H1 (cell line): ENCODE measurements around the gene IFT81. TPM values are rescaled to one million over a fixed set of nuclear protein-coding genes. Genes with fewer than 3 reads are reported as not detected.

Source experiments
- EP300 ChIP-seq, 2 experiments: IDR thresholded peaks; 1 replicate in 1 of 2; 2 replicates in 1 of 2; pipeline ENCODE4 v1.6.1; 2011 to 2012; ENCODE audit warnings: low read depth in 2 of 2, low read length in 2 of 2, mild to moderate bottlenecking in 2 of 2, borderline replicate concordance in 1 of 2, inconsistent platforms in 1 of 2, moderate library complexity in 1 of 2
- RAD21 ChIP-seq, 2 experiments: IDR thresholded peaks in 1 of 2; conservative IDR thresholded peaks in 1 of 2; 2 replicates each; pipeline ENCODE4 v1.6.1; 2011; ENCODE audit warnings: low read depth in 2 of 2, low read length in 2 of 2, improper control_type of control experiment in 1 of 2, inconsistent platforms in 1 of 2, mild to moderate bottlenecking in 1 of 2, moderate library complexity in 1 of 2
- polyA plus RNA-seq, 7 experiments: library from polyadenylated mRNA; depleted of rRNA in 3 of 7; stranded (reverse) in 5 of 7; unstranded in 2 of 7; fragments of >200 nt in 5 of 7; fragments of 200-250 nt in 2 of 7; gene quantifications; 1 replicate in 5 of 7; 2 replicates in 1 of 7; 4 replicates in 1 of 7; pipeline versions ENCODE4 v1.2.1 to v1.2.3, GENCODE V29; 2011 to 2013; ENCODE audit warnings: missing spikeins in 2 of 7, mixed read lengths in 2 of 7
- total RNA-seq: library from RNA; stranded (reverse); fragmentation: NEBNext Ultra II Directional; extraction: Animal tissue kit (Norgen Biotek cat#: 25700); gene quantifications from 2 replicates; pipeline ENCODE4 v1.2.1, GENCODE V29; 2021

Gene IFT81
- total and polyA plus RNA-seq, 2 of the 8 experiments (the other 6 are each of a cell fraction or from before 2014, with no cell fraction given): 4.1 to 14.5 TPM

- TF ChIP-seq RAD21 (IDR thresholded peaks at IDR 0.05 in 1 of 2, conservative IDR thresholded peaks at IDR 0.05 in 1 of 2; ENCODE audit: low read depth in 2 of 2, low read length in 2 of 2) (no peak; a peak in 1 of 4 replicates), EP300 (IDR thresholded peaks at IDR 0.05; ENCODE audit: borderline replicate concordance in 1 of 2, low read depth in 2 of 2, low read length in 2 of 2) (no peak)
- TF ChIP-seq, all 59 proteins: peak for 0
Measured at GRCh38 chr12:110115675-110116074, 8.5 kb upstream of the IFT81 start (continued).
